Right kidney (tissue), 1 donor: ENCODE results near the gene CIAPIN1.

Experiments used
- DNase-seq: peaks from one replicate; pipeline ENCODE4 v3.0.0-alpha.2; 2016

The CIAPIN1 gene

GRCh38 chr16:57477531-57478202, 30.5 kb upstream of the CIAPIN1 start:
- DNase-seq, result no peak

GRCh38 chr16:57476546-57477410, 29.6 kb upstream of the CIAPIN1 start:
- no peak for DNase-seq

- DNase-seq, result peak; percentile 73
These were observed 28.6 kb upstream of the CIAPIN1 start for GRCh38 chr16:57475711-57476339.

DNA sequence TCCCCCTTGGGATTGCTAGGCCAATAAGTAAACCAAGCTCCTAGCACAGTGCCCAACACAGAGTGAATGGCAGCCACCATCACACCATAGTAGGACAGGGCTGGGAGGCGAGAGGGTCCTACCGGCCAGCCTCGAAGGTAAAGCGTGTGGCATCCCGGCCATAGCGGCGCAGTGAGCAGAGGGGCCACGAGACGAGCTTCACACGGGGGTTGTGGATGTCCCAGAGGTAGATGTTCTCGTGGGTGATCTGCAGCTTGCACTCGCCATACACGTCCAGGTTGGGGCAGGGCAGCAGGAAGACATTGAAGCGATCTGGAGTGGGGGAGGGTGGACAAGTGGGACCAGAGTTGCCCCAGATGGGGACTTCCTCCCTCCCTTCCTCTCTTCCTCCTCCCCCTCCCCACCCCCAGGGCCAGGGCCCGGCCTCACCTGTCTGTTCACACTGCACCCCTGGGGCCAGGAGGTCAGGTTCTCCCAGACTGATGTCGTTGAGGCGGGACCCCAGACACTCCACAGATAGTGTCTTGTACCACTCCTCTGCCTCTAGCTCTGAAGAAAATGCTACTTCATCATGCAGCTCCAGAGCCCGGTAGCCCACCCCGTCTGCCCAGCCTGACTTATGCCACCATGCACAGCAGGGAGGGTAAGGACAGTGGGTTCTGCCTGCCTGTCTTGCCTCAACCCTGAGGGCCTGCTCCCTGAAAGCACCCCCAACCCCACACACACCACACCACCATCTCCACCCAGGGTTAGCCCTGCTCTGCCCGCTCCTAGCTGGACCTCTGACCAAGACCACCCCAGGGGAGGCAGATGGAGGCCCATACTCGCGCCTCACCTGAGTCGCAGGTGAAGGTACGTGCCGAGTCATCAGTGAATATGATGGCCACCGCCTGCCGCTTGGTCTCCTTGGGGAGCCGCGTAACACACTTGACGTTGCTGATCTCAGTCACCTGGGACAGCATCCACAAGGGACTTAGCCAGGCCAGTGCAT, 27.8 kb upstream of the CIAPIN1 start:
- no peak for DNase-seq

DNA sequence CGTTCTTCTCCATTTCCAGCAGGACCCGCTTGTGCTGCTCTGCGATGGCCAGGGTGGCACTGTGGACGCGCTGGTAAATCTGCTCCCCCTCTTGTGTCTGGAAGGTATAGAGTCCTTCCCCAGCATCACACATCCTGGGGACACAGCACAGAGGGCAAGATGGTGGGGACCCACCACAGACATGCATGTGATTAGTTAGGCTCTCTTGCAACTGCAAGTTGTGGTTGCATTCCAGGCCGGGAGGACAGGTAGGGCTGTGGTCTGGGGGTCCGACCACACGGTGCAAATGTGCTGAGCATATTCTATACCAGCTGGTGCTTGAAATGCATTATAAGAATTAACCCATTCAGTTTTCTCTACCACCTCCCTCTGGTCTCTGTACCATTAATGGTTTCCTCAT, 26.7 kb upstream of the CIAPIN1 start:
- DNase-seq, result no peak

DNA sequence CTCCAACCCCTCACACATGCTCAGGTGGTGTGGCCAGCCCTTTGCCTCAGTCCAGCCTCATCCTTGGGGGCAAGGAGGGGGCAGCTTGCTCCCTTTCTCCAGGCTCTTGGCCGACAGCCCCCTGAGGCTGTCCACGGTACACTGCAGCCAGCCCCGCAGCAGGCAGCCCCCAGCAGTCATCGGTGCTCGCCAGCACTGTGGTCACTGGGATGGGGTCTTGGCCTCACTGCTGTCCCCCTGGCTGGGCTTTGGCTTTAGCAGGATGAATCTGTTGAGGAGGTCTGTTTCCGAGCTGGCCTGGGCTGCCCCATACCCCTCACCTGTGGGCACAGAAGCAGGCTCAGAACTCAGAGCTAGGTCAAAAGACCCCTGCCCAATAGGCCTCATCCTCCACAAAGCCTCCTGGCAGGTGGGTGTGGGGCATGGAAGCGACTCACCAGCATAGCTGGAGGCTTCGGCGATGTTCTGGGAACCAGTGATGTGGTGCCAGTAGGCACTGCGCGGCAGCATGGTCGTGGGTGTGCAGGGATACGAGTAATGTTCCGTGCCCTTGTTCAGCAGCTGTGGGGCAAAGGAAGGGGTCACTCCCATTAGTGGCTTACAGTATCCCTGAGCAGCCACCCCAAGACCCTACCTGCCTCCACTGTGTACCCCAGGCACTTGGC, 26.1 kb upstream of the CIAPIN1 start:
- no peak for DNase-seq

- DNase-seq, result no peak
These were observed 25.5 kb upstream of the CIAPIN1 start for GRCh38 chr16:57472665-57473060.

GRCh38 chr16:57471852-57472664, 24.9 kb upstream of the CIAPIN1 start:
- DNase-seq, result no peak

DNA sequence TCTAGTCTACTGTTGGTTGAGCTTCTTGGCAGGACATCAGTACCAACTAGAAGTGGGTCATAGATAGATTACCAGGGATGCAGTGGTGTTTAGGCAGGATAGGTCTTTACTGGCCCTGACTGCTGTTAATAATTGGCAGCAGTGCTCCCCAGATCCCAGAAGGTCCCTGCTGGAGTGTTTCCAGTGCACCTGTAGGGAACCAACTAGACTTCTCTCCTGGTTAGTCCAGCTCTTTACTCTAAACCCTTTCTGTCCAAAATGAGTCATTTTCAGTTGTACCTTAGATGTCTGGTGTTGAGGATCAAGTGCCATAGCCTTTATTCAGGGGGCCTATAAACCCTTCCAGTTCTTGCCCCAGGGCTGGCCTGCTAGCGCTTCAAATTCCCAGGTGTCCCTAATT, 24.0 kb upstream of the CIAPIN1 start:
- DNase-seq, result no peak

DNA sequence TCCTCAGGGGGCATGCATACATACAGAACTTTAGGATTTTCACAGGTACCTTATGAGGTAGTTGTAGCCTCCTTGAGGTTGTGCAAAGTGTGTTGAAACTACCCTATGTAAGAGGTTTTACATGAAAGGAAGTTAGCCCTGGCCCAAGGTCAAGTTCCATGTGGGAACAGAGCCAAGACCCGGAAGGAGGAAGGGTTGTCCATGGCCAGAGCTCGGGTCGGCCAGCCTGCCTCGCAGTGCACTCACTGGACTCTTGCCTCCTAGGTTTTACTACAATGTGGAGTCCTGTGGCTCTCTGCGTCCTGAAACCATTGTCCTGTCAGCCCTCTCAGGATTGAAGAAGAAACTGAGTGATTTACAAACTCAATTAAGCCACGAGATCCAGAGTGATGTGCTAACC, 23.5 kb upstream of the CIAPIN1 start:
- DNase-seq, result no peak

DNA sequence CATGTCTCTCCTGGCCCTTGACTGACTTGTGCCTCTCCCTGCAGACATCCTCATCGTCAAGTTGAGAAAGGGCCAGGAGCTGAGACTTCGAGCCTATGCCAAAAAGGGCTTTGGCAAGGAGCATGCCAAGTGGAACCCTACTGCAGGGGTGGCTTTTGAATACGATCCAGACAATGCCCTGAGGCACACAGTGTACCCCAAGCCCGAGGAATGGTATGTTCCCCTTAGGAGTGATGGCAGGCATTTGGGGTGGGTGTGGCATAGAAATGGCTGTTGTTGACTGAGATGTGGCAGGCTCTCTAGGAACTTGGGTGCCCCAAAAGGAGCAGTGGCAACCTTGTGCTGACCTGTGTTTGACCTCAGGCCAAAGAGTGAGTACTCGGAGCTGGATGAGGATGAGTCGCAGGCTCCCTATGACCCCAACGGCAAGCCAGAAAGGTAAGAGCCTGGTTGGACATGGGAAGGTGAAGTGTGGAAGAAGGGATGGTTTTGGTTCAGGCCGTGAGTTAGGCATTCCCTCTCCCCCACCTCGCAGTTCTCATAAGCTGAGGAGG, 22.8 kb upstream of the CIAPIN1 start:
- DNase-seq, result no peak

DNA sequence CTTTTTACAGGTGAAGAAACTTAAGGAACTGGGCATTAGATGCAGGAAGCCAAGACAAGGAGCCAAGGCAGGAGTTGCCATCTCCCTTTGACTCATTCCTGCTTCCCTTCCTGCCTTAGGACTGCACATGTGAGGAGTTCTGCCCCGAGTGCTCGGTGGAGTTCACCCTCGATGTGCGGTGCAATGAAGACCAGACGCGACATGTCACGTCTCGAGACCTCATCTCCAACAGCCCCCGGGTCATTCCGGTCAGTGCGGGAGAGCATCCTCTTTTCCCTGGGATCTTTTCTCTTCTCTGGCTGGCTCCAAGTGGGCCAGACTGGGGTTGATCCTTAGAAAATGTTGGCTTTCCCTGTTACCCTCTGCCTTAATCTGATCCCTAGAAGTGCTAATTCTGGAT, 21.9 kb upstream of the CIAPIN1 start:
- DNase-seq, result no peak

- DNase-seq, result no peak
These were observed 21.2 kb upstream of the CIAPIN1 start for GRCh38 chr16:57468346-57468745.

GRCh38 chr16:57464523-57464922, 17.3 kb upstream of the CIAPIN1 start:
- DNase-seq, result no peak

DNA sequence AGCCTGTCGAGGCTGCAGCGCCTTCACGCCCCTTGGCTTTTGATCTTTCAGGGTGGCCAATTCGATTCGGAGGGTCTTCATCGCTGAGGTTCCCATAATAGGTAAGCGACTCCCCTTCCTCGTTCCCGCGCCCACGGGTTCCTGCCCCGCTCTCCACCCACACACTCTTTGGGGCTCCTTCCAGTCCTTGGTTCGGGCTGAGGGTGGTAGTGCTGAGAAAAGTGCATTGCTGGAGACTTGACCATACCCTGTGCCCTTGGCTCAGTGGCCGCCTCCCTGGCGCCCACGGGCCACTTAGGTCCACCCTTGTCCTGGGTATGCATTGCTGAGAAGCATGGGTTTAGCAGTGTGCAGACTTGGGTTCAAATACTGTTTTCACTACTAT, 15.8 kb upstream of the CIAPIN1 start:
- DNase-seq, result no peak

- DNase-seq, result peak; percentile 74
These were observed 15.2 kb upstream of the CIAPIN1 start, which contains the start of gene POLR2C for GRCh38 chr16:57462209-57462977. Gene POLR2C, plus strand, starts transcription at chr16:57462679. Its CDS starts 46 bp downstream, at chr16:57462725.

- no peak for DNase-seq
These were observed 4.8 kb upstream of the CIAPIN1 start for GRCh38 chr16:57452021-57452420.

GRCh38 chr16:57446531-57447185, 527 bp downstream of the CIAPIN1 start:
- DNase-seq, result no peak

DNA sequence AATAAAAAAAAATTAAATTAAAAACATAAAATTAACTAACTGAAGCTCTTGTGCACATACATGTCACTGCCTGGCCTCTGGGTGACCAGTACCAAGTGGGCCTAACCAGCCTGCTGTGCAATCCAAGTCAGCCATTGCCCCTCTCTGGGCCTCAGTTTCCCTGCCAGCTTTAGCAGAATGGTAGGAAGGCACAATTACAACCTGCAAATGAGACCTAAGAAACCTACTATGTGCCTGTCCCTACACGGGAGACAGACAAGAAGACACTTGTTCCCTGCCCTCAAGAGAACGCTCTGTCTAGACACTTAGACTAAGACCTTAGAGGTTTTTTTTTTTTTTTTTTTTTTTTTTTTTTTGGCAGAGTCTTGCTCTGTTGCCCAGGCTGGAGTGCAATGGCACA, 1.7 kb downstream of the CIAPIN1 start:
- no peak for DNase-seq
